HL-60/S4 (cell line): ENCODE data around the gene OPN1LW.
"Not testable (repeated sequence)": the region's sequence is repeated elsewhere in the genome, so short reads cannot be mapped to it uniquely, and the experiment has no call there.

Source experiments
- in situ Hi-C: fragments of 300-500 bp; cut with MboI; formaldehyde crosslinking; loops from 2 replicates; pipeline ENCODE4 v1.14.3; 2022; ENCODE audit warnings: low sequenced_read_pairs

Gene OPN1LW

GRCh38 chrX:154144010-154144409, at the start of gene OPN1LW:
OPN1LW (plus strand) TSS chrX:154144243; CDS start chrX:154144284, 41 bp downstream.
- in situ Hi-C loops, result not testable (repeated sequence)

- in situ Hi-C loops, result no loop called here
Observed at GRCh38 chrX:154094833-154095232, 49.2 kb upstream of the OPN1LW start.

- in situ Hi-C loops, result no loop called here
Observed at GRCh38 chrX:154096140-154097002, 47.7 kb upstream of the OPN1LW start.

- in situ Hi-C loops, result no loop called here
Observed at GRCh38 chrX:154097003-154097588, 46.9 kb upstream of the OPN1LW start.

GRCh38 chrX:154097589-154098541, 46.2 kb upstream of the OPN1LW start, which contains the start of gene MECP2:
MECP2 (minus strand) TSS chrX:154097717.
- in situ Hi-C loops, result no loop called here

- in situ Hi-C loops, result no loop called here
Observed at GRCh38 chrX:154098551-154098950, 45.5 kb upstream of the OPN1LW start.

- in situ Hi-C loops, result no loop called here
Observed at GRCh38 chrX:154113729-154114128, 30.3 kb upstream of the OPN1LW start.

- in situ Hi-C loops, result no loop called here
Observed at GRCh38 chrX:154114652-154115051, 29.4 kb upstream of the OPN1LW start.

GRCh38 chrX:154115071-154115470, 29.0 kb upstream of the OPN1LW start:
- in situ Hi-C loops, result no loop called here

GRCh38 chrX:154115750-154116149, 28.3 kb upstream of the OPN1LW start:
- in situ Hi-C loops, result no loop called here

- in situ Hi-C loops, result no loop called here
Observed at GRCh38 chrX:154116426-154117211, 27.4 kb upstream of the OPN1LW start.

- in situ Hi-C loops, result no loop called here
Observed at GRCh38 chrX:154117566-154117965, 26.5 kb upstream of the OPN1LW start.

GRCh38 chrX:154120567-154120966, 23.5 kb upstream of the OPN1LW start:
- in situ Hi-C loops, result no loop called here

- in situ Hi-C loops, result no loop called here
Observed at GRCh38 chrX:154121207-154121606, 22.8 kb upstream of the OPN1LW start.

GRCh38 chrX:154121961-154122360, 22.1 kb upstream of the OPN1LW start:
- in situ Hi-C loops, result no loop called here

GRCh38 chrX:154123241-154124219, 20.5 kb upstream of the OPN1LW start:
- in situ Hi-C loops, result no loop called here

- in situ Hi-C loops, result no loop called here
Observed at GRCh38 chrX:154125391-154126040, 18.5 kb upstream of the OPN1LW start.

- in situ Hi-C loops, result no loop called here
Observed at GRCh38 chrX:154126101-154126500, 17.9 kb upstream of the OPN1LW start.

- in situ Hi-C loops, result no loop called here
Observed at GRCh38 chrX:154131955-154132354, 12.1 kb upstream of the OPN1LW start.
